OCI-M2 (cell line): ENCODE data around the gene CACNA2D3.

Experiments used
- DNase-seq: peaks from one replicate; lab custom pipeline; 2025; ENCODE audit not compliant: unreplicated experiment; lab: John Stamatoyannopoulos, UW

Gene CACNA2D3

DNA sequence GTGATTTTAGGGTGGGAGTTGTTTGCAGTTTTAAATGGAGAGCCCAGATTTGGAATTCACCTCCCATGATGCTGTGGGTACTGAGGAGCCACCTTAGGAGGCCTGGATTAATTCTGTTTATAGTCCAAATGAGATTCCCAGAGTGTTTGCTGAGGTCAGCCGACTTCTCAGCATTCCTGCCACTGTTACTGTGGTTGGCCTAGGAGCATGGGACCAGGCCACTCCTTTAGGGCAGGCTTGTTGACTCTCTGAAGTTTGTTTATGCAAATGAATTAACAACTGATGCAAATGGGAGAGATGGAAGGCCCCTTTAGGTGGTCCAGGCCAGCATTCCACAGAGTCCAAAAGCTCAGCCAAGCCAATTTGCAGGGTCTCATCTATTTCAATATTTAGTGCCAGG, 46.1 kb downstream of the CACNA2D3 start:
- DNase-seq = no peak

DNA sequence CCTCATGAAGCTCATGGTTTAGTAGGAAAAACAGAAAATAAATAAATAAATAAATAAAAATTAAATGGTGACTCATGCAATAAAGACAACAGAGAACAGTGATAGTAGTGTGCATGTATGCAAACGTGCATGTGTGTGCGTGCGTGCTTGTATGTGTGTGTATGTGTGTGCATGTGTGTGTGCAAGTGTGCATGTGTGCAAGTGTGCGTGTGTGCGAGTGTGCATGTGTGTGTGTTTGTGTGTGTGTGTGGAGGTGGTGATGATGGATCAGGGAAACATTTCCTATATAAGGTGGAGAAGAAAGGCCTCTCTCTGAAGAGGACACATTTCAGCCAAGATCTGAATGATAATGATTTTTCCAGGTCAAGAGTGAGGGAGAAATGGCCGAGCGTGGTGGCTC, 47.2 kb downstream of the CACNA2D3 start:
- DNase-seq = no peak

DNA sequence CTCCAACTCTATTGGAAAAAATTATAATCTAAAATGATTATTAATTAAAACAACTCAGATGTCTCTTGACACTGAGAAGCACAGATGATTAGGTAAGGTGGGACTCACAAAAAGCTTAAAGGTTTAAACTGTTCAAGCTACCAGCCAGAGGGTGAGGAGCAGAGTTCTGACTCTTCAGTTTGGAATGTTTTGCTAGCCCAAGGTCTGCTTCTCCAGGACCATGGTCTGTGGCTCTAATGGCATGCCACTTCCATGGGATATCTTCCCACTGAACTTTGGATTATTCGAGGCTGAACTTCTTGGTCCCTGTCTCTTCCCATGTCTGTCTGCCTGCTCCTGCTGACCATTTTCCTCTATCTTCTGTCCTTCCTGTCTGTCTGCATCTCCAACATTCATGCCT, 49.2 kb downstream of the CACNA2D3 start:
- no peak for DNase-seq

DNA sequence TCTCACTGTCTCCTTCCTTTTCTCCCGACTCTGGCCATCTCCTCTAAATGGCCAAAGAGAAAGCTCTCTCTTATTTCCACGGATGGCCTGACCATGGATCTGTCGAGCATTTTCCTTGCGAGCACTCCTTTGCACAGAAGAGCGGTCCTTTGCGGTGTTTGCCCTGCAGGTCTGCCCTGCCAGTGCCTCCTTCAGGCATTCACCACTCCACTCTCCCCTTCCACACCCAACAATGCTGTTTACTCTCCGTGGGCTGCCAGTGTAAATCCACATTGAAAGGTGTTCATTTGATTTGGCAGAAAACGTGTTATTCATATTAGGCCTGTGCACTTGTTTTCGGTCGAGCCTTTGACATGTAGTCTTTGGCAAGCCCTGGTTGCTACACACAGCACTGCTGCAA, 49.6 kb downstream of the CACNA2D3 start:
- DNase-seq = no peak

DNA sequence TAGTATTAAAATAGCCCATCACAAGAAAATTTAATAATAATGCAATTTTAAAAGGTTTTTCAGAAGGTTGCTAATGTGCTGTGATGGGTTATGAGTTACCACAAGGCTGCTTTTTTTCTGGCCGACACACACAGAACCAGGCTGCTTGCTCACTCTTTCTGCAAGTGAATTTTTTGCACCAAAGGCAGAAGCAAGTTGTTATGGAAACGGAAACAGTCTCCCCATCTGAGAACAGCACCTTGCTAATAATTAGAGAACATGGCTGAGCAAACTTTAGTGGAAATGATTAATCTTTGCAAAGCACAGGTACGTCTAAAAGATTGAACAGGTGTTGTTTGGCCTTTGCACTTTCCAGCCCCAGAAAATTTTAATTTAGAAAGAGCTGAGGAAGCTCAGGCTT, 51.0 kb downstream of the CACNA2D3 start:
- no peak for DNase-seq

DNA sequence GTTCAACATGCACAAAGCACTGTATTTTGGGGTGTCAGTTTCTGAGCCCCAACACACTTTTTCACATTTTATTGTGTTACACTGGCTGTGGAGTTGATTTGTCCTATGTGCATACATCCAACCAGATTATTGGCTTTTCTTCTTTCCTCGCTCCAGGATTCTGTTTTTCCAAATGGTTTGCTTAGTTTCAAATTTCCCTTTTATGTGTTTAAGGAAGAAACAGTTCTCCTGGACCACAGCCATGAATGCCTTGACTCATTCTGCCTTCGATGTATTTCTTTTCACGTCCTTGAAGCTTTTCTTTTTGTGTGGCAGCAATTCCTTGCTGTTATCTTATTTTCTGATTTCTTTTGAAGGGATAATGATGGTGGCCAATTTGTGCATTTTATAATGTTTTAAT, 53.8 kb downstream of the CACNA2D3 start:
- DNase-seq = no peak

DNA sequence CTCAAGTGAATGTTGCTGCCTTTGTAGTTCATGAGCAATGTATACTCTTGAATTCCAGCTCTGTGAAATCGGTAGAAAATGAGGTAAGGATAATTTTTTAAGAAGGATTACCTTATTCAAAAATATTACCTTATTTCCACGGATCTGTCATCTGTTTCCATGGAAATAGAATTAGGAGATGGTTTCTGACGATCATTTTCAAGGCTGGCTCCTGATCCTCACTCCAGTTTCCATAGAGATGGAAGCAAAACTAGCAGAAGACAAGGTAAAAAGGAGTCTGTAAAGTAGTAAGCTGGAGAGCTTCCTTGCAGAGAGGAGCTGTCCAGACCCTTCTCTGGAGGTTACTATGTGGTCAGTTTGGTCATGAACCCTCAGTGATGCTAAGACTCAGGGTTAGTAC, 55.5 kb downstream of the CACNA2D3 start:
- no peak for DNase-seq

DNA sequence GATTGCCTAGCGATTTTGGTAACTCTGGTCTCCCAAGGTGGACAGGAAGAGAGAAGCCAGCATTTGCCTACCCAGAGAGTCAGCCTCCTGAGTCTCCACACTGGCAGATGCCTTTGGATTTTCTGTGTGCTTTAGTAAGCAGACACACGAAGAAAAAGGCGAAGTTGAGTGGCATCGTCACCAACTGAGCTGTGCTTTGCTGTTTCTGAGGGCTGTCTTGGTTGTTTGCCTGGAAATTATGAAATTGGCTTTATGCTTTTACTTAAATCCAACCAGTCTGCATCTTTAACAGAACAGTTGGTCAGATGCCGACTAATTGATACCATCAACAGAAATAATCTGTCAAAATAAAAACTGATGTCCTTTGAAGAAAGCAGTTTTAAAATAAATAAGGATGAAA, 56.0 kb downstream of the CACNA2D3 start:
- no peak for DNase-seq

DNA sequence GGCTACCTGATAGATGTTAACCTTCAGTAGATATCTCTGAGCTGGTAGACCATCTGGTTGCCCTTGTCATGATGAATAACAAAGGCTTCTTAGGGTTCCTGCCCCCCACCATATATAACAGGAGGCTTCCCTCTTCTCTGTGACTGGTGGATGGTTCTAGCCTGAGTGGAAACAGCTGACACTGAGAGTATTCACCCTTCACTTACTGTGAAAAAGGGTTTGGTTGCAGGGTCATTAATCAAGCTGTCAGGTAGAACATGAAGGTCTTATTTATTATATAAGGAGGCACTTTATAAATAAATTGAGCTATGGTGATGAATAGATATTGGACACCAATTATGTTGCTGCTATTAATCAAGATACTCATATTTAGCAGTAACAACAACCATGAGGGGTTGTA, 58.6 kb downstream of the CACNA2D3 start:
- DNase-seq = no peak

DNA sequence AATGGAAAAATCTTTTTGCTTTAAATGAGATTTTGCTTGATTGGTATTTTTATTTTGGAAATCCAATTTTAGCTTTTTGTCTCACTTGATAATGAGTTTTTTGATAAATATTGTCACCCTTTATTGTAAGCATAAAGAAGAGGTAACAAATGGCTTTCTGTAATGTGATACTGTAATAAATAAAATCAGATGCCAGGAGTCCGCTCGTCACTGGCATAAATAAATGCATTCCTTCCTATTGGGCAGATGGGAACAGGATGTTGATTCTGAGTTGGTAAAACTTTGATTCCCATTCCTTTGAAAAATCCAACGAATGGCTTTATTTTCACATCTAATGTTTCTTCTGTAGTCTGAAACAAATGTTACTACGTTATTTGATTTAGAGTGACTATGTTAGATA, 59.9 kb downstream of the CACNA2D3 start:
- DNase-seq = no peak

DNA sequence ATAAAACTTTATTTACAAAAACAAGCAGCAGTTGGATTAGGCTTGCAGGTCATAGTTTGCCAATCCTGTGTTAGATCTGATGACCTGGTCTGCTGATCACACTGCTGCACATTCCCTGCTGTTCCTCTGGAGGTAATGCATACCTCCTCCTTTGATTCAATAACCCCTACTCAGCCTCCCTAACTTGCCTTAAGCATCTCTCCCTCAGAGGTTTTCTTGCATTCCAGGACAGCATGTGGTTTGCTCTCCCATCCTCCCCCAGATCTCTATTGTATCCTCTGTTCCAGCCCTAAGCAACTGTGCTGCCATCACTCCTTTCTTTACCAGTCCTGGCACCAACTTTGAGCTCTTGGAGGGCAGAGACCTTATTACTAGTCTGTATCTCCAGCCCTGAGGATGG, 63.4 kb downstream of the CACNA2D3 start:
- DNase-seq = no peak

DNA sequence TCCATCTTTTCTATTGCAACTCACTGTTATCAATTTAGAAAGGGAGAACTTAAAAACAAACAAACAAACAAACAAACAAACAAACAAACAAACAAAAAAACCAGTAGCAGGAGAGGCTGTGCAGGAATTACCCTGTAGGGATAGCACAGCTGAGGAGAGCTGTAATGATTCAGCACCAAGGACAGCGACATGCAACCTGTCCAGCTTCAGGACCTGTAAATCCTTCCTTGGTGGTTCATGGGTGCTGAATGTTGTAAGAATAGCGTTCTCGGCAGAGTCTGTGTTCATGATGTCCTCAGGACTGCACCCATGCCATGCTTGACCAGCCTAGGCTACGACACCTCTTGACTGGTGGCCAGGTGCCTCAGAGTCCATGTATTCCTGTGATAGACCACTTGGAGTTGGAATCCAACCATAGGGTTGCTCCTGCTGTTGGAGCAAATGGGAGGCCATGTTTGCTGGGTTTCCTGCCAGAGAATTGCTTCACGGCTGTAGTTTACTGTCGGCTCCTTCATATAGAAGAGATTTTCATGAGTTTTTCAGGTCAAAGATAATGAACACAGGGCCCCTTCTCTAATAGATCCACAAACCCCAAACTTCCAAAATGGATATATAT, 65.9 kb downstream of the CACNA2D3 start:
- DNase-seq = no peak

DNA sequence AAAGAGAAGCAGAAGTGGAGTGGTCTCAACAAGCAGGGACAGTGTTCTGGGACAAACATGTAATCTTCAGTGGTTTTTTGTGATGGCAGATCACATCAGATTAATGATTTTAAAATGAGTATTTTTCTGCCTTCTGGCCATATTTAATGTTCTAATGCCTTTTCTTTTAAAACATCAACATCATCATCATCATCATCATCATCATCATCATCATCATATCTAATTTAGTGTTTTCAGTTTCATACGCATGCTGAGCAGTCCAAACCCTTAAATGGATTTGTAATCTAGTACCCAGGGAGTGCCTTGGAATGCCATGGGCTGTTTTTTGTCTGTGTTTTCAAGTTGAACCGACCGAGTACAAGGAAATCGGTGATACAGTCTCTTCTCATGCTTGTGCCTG, 68.9 kb downstream of the CACNA2D3 start:
- no peak for DNase-seq

DNA sequence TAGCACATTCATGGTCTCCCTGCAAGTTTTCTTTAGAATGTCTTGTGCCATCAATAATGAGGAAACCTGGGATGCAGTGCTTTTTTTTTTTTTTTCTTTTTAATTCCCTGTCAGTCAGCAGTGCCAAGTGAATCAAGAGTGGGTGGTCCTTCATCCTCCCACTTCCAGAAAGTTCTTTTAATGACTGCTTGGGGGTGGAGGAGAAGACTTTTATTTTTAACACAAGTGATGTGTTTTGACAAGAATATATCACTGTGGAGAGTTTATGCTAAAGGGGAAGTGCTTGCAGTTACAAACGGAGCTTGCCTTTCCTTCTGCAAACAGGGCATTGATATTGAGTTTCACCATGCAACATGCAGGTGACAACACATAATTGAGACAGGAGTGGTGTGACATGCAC, 69.7 kb downstream of the CACNA2D3 start:
- no peak for DNase-seq

DNA sequence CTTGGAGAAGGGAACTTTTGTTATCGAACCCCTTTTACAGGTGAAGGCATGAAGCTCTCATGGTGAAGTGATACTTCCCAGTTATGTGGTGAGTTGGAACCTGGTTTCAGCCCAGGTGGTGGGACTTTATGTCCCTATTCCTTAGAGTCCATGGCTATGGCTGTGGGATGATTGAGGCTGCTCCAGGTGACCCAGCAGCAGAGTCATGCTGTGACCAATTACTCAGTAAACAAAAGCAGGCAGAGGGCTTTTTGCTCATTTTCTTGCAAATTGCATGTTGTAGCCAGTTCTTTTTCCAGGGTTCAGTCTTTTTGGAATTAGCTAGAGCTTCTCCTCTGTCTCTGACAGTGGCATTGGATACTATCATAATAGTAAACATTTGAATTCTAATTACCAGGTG, 70.7 kb downstream of the CACNA2D3 start:
- no peak for DNase-seq

DNA sequence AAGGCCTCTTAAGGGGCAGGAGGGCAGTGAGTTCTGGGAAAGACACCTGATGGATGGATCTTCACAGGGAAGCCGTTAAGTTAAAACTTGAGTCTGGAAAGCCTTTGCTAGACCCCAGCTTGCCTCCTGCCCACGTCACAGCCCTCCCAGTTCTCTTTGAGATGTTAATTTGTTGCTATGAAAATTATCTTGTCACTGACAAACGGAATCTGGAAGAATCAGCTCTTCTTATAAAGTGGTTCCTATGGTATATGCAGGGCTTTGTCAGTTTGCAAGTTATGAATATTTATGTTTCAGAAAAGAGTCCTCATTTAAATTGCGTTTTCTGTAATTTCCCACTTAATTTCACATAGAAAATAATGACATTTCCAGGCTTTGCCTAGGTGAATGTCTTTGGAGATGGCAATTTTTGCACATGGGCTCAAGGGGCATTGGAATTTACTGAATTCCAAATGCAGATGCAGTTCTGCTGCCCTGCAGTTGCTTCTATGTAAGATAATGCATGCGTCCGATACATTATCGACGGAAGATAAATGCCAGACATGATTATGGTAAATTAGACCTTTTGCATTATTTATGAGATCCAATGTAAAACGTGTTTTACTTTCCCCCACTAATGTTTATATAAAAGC, 74.1 kb downstream of the CACNA2D3 start:
- DNase-seq = no peak

DNA sequence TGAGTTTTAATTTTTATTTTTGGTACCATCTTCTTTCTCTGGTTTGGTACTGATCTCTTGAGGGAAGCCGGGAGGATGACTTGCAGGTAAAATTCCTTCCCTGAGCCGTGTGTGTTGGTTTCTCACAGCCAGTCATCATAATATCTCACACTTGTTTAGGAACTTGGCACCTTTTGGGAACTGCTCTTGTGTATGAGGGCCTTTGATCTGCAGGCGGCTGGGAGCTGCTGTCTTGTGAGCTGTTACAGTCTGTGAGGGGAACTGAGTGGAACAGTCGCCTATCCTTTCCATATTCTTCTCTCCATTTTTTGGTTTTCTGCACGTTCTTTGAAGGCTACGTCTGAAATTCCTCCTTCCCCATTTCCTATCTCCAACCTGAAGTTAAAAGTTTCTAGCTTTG, 75.2 kb downstream of the CACNA2D3 start:
- no peak for DNase-seq

DNA sequence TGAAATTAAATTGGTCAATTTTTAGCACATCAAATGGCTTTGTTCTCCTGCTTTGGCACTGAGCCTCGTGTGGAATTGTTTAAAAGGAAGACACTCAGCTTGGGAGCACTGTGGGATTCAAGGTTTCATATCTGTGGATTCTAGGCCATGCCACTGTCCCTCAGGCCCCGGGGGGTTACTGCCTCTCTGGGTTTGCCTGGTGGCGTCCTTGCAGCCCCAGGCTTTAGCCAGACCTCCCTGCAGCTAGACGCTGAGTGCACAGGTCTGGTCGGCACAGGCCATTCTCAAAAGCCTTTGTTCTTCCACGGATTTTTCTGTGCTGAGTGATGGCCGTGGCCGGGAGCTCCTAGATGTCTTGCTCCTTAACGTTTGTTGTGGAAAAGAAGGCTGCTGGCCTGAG, 76.2 kb downstream of the CACNA2D3 start:
- no peak for DNase-seq

DNA sequence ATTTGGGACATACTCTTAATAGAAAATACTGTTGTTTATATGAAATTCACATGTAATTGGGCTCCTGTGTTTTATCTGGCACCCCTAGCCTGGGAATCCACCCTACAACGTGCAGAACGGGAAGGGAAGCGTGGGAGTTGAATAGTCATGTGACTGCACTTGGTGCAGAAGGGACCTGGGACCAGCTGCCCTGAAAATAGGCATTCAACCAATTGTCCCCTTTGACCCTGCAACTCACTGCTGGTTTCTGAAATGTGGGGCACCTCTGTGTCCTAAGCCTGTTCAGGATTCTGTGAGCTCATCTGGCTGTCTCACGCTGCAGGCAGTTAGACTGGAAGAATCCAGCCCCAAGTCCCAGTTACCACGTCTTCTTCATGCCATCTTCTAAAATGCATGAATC, 79.7 kb downstream of the CACNA2D3 start:
- DNase-seq = no peak

DNA sequence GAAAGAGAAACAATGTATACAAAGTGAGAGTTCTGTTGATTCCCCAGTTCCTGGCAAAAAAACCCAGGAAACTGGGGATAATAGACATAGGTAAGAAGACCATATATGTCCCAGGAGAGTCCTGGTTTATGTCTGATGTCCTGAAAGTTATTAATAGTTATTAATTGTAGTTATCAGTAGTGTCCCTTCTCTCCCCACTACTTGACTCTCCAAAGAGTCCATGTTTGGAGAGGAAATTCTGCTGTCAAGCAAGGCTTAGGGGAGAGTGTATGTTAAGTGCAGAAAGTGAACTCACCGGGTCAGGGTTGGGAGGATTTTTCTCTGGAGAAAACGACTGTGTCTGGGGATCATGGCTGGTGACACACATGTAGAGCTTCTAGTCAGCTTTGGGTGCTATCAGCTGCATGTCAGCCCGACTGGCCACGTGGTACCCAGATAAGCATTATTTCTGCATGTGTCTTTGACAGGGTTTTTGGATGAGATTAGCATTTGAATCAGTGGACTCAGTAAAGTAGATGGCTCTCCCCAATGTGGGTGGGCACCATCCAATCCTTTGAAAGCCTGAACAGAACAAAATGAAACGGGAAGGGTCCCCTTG, 80.4 kb downstream of the CACNA2D3 start:
- no peak for DNase-seq

DNA sequence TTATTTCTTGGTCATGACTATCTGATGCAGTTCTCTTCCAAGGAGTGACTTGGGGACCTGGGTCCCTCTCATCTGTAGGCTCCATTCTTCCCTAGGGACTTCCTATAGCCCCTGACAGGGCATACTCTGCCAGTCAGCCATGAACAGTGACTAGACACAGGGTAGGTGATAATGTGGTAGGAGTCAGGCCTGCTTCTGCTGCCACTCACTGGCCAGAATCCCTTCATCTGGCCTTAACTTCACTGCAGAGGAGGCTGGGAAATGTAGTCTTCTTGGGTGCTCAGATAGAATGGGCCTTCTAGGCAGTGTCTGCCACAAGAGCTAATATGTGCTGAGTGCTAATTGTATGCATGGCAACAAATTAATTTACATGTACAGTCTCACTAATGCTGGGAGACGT, 84.5 kb downstream of the CACNA2D3 start:
- DNase-seq = no peak

DNA sequence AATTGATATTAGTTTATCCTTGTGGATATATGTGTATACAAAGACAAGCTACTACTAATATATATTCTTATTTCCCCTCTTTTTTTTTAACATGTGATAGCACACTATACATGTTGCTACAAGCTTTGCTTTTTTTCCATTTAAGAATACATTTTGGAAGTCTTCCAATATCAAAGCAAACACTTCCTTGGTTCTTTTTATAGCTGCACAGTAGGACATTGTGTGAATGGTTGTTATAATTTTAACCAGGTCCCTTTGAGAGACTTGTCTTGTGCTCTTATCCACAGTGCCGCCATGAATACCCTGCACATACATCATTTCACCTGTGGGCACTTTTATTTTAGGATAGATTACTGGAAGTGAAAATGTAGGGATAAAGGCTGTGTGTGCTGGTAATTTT, 88.7 kb downstream of the CACNA2D3 start:
- no peak for DNase-seq

DNA sequence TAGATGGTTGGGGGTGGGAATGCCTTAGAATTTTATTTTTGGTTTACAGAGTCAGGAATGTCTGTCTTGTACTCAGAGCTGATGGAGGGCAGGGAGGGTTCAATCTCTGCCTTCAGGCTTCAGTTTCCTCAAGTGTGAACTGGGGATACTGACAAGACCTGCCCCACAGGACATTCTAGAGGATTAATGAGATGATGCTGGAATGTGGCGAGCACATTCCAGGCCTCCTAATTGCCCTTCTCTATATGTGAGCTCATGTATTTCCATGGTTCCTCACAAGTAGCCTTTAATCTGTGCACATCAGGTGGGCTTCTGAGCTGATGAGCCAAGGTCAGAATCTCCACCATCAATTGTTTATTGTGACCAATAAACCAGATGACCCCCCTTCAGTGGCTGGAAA, 90.4 kb downstream of the CACNA2D3 start:
- DNase-seq = no peak
